Left renal pelvis (tissue), 4 donors: ENCODE data around the gene EFCAB8. TPM values are rescaled to one million over a fixed set of nuclear protein-coding genes. Genes with fewer than 3 reads are reported as not detected.
"Not testable (repeated sequence)": the region's sequence is repeated elsewhere in the genome, so short reads cannot be mapped to it uniquely, and the experiment has no call there.

ENCODE experiments used
- DNase-seq, 4 donors: peaks; one replicate each; pipeline ENCODE4 v3.0.0-alpha.2; 2013; ENCODE audit warnings: low read depth in 4 of 4, low spot score in 3 of 4
- polyA plus RNA-seq, 4 donors: library from polyadenylated mRNA; unstranded; fragments of 120-200 nt; gene quantifications; one replicate each; pipeline ENCODE4 v1.2.1, GENCODE V29; 2013; ENCODE audit not compliant: insufficient read length in 4 of 4

EFCAB8 gene
- polyA plus RNA-seq, 4 donors, result 0.20 to 0.29 (median 0.20) TPM; not detected in 1

GRCh38 chr20:32839227-32839981 is 19.3 kb upstream of the EFCAB8 start:
- no peak for DNase-seq

GRCh38 chr20:32839982-32840285 is 18.8 kb upstream of the EFCAB8 start:
- no peak for DNase-seq

- DNase-seq, result no peak
Observed at GRCh38 chr20:32841174-32841573, 17.5 kb upstream of the EFCAB8 start.

GRCh38 chr20:32841632-32842031 is 17.1 kb upstream of the EFCAB8 start:
- no peak for DNase-seq

GRCh38 chr20:32842688-32843524 is 15.8 kb upstream of the EFCAB8 start:
- no peak for DNase-seq

- DNase-seq, result no peak
Observed at GRCh38 chr20:32845786-32846185, 12.9 kb upstream of the EFCAB8 start.

GRCh38 chr20:32846852-32847251 is 11.9 kb upstream of the EFCAB8 start:
- DNase-seq, result no peak

- DNase-seq, result no peak
Observed at GRCh38 chr20:32847964-32848363, 10.8 kb upstream of the EFCAB8 start.

- DNase-seq, result no peak
Observed at GRCh38 chr20:32848846-32849245, 9.9 kb upstream of the EFCAB8 start.

GRCh38 chr20:32849577-32849976 is 9.1 kb upstream of the EFCAB8 start:
- no peak for DNase-seq

GRCh38 chr20:32855387-32855786 is 3.3 kb upstream of the EFCAB8 start:
- no peak for DNase-seq

- no peak for DNase-seq
Observed at GRCh38 chr20:32858189-32858588, 534 bp upstream of the EFCAB8 start.

GRCh38 chr20:32861446-32861845 is 2.7 kb downstream of the EFCAB8 start:
- DNase-seq, result no peak

- DNase-seq, result no peak
Observed at GRCh38 chr20:32869562-32869961, 10.8 kb downstream of the EFCAB8 start.

- DNase-seq, result not testable (repeated sequence)
Observed at GRCh38 chr20:32870526-32870925, 11.8 kb downstream of the EFCAB8 start.

- no peak for DNase-seq
Observed at GRCh38 chr20:32870985-32871384, 12.3 kb downstream of the EFCAB8 start.

- no peak for DNase-seq
Observed at GRCh38 chr20:32871627-32872160, 13.0 kb downstream of the EFCAB8 start.

GRCh38 chr20:32872266-32872665 is 13.5 kb downstream of the EFCAB8 start:
- DNase-seq, result no peak

GRCh38 chr20:32875673-32876072 is 16.9 kb downstream of the EFCAB8 start:
- no peak for DNase-seq

GRCh38 chr20:32877507-32877906 is 18.8 kb downstream of the EFCAB8 start:
- DNase-seq, result no peak

- no peak for DNase-seq
Observed at GRCh38 chr20:32878820-32879219, 20.1 kb downstream of the EFCAB8 start.

GRCh38 chr20:32879538-32879937 is 20.8 kb downstream of the EFCAB8 start:
- DNase-seq, result no peak
